T-helper 1 cell (primary cell): ENCODE measurements around the gene LACTBL1.

ENCODE experiments used
- DNase-seq, 5 donors: peaks; one replicate each; pipeline ENCODE4 v3.0.0-alpha.2; 2012 to 2020

Gene LACTBL1

DNA sequence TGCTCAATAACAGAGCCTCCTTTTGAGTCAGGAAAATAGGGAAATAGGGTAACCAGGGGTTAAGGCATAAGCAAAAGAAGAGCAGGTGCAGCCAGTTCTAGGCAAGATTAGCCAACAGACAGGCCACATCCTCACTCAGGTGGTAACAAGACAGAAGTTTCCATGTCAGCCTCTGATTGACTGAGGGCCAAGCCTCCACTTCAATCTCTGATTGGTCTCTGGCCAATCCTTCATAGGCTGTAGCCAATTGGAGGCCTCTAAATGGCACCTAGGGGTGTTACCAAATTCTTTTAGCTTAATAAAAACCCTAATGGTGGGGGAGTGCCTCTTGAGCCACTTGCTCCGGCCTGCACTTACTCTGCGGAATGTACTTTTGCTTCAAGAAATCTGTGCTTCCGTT lies 37.2 kb downstream of the LACTBL1 start:
- no peak for DNase-seq

DNA sequence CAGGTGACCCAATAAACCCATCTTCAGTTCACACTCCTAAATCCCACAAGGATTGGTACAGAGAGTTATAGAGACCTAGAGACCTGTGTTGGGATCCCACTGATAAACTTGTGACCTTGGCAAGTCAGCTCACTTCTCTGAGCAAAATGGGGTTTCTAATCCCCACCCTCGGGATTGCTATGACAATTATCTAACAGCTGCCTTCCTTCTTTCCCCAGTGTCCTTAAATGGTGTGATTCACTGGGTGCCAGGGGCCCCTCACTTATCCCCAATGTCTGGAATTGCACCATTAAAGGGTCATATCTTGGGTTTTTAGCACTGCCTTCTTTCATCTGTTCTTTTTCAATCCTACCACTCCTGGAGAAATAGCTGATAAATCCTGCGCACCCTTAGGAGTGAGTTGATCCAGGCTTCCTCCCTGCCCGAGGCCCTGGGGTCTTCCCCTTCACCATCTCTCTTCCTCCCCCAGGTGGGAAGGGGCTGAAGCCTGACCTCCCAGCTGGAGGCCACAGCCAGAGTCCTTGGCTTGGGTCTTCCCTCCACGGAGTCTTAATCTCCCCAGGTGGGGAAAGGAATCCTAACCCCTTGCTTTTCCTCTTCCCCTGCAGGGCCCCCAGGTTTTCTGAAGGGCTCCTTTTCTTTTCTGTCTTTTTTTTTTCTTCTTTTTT lies 39.7 kb downstream of the LACTBL1 start:
- DNase-seq, result no peak

DNA sequence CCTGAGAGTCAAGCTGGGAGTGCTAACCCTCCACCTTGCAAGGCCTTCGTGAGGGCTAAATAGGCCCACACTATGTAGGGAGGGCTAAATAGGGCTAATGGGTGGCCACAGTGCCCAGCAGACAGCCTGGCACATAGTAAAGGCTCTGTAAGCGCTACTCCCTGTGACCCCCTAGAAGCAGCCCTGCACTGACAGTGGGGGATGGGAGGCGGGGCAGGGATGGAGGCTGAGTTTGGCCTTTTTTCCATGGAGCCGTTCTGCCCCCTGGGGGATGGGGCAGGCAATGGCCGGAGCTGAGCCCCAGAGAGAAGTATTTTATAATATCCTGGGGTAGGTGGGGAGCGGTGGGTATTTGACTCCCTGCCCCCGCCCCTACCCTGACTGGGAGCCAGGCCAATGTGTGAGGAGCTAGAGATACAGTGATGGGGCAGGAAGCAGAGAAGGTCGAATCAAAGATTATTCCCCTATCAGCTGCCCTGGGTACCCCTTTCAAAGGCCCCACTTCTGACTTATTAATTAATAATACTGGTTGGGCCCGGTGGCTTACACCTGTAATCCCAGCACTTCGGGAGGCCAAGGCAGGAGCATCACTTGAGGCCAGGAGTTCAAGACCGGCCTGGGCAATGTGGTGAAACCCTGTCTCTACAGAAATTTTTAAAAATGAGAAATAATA lies 42.3 kb downstream of the LACTBL1 start:
- DNase-seq, result peak in 1 of 5 donors; percentile 0

DNA sequence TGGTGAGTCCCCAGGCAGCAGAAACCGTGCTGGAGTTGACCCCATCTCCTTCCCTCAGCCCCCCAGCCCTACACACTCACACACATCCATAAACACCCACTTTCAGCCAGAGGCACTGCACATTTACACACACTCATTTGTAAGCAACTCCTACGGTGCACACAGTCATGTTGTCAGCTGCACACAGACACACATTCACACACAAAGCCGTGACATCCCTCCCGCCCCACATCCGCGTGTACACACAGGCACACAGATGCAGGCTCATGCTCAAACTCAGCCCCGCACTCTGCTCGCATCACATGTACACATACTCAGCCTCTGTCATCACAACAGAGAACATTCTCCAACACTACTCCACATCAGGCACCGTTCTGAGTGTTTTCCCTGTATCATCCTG lies 47.6 kb downstream of the LACTBL1 start:
- DNase-seq, result no peak

DNA sequence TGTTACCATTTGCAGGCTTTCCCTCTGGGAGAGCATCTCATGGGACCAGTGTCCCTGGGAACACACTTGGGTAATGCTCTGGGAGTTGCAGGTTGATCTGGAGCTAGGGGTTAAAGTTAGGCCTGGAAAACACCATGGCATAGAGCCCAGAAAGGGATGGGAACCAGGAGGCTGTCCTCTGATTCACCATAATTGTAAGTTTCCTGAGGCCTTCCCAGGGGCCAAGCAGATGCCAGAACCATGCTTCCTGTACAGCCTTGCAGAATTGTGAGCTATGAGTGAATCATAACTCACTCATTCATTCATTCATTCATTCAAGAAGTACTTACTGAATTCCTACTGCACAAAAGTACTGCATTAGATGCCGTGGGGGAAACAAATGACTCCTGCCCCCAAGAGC lies 50.0 kb downstream of the LACTBL1 start:
- DNase-seq, result no peak

DNA sequence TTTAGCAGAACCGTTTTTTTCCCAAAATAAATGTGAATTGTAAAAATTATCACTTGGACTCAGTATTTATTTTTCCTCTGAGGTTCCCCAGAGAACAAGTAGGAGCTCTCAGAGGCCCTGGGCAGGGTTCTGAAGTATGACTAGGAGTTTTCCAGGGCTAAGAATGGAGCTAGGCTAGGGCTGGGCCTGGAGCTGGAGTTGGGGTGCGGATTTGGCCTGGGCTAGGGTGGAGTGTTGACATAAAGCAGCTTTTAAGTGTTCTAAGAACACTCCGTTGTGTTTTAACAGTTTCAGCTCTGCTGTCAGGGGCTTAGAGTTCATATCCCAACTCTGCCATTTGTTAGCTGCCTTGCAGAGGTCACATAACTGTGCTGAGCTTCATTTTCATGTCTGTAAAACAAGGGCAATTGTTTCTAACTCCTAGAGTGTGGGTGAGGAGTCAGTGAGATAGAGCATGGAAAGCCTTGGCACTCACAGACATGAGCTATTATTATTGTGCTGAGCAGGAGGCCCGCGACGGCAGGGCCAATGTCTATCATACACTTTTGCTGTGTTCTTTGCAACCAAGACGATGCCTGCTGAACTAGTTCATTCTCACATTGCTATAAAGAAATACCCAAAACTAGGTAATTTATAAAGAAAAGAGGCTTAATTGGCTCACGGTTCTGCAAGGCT lies 51.1 kb downstream of the LACTBL1 start:
- no peak for DNase-seq

DNA sequence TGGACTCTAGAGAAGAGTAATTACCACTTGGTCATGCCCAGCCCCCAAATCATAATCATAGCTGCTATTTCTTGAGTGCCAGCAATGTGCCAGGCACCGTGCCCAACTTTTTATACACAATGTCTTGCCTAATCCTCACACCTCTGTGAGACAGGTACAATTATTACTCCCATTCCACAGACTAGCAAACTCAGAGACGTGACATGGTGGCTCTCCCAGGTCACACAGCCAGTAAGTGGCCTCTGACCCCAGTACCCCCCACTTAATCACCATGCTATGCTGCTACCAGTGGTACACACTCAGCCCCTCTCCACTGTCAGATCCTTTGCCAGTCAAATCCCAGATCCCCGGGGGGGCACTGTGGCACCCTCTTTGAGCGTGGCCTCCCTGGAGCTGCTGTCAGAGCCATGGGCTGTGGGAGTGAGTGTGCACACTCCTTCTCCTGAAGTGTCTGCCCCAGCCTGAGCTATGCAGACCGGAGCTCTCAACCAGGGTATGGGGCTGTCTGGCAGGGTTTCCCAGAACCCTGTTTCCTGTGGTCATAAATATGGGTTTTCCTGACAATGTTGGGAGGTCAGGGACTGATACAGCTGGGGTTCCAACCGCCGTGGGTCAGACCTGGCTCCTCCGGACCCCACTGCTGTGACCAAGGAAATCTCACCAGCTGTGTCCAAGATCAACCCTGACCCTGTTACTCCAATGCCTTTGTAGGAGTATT lies 51.8 kb downstream of the LACTBL1 start:
- DNase-seq, result no peak

DNA sequence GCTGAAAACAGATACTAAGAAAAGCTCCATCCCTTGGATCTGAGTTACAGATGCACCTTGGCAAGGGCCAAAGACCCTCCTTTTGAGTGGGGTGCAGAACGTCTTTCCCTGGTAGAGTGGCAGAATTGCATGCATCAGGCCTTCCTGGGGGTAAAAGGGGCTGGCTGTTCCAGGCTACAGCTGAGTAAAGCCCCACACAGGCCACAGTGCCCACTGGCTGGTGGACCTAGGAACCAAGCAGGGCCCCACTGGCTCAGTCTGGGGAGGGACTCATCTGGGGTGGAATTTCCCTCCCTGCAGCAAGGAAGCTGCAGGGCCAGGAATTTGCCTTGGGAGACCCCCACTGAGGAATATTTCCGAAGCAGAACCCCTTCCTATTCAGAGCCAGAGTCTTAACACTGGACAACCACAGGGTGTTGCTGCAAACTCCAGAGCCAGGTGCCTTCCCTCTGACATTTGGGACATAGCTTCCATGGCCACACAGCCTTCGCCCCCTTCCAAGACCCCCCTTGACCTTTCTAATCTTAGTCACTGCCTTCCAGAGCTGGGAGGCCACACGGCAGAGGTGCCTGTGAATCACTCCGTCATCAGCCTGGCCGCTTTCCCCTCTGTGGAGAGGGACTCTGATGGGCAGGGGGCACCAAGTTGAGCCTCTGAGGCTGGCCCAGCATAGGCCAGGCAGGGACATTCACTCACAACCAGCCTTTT lies 52.5 kb downstream of the LACTBL1 start:
- DNase-seq, result no peak

DNA sequence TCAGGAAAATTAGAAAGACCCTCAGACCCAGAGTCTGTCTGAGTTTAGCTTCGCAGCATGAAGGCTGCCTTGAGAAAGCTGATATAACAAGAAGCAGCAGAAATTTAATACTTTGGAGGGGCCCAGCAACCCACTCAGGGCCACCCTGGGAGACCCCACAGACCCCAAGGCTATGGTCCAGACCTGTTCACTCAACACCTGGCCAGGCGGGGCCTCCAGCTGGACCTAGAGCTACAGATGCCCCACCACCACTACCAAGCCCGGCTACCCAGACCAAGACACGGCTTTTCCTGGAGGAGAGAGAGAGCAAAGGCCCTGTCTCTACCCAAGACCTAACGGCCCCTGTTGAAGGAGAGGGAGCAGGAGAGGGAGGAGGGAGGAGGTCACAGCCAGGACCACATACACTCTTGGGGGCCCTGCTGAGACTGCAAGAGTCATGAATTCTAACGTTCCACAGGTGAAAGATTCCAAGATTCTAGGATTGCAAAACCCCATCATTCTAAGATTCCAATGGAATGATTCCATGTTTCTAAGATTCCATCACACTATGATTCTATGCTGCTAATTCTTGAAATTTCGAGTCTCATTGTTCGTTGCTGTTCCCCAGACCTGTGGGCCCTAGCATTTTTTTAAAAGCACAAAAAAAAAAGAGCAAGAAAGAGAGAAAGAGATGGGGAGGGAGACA lies 53.2 kb downstream of the LACTBL1 start:
- DNase-seq, result no peak

DNA sequence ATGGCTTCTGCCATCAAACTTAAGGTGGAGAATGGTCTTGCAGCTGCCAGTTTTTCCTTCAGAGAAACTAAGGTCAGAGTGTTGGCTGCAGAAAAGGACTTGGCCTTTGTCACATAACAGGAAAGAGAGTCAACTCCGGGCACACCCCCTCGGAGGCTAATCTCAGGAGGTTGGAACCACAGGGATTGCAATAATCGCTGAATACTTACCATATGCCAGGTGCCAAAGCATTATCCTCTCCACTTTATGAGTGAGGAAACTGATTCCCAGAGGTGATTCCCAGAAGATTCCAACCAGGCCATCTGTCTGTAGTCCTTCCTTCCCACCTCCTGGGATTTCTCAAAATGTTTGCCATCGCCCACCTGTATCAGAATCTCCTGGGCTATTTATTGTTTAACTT lies 54.0 kb downstream of the LACTBL1 start:
- DNase-seq, result no peak

DNA sequence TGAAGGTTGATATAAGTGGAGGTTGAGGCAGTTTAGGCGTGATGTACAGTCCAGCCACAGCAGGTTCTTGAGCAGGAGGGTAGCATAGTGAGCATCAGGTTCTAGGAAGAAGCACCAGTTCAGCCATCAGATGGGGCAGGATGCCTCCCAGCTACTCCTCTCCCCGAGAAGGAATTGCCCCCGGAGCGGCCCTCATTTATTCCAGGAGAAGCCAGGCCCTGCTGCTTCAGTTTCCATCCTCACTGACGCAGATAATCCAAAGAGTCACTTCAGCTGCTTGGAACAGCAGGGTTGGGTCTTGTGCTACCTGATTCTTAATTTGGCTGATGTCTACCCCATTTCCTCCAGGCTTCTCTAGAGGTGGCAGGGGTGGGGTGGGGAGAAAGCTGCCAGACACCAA lies 54.7 kb downstream of the LACTBL1 start:
- DNase-seq, result no peak

DNA sequence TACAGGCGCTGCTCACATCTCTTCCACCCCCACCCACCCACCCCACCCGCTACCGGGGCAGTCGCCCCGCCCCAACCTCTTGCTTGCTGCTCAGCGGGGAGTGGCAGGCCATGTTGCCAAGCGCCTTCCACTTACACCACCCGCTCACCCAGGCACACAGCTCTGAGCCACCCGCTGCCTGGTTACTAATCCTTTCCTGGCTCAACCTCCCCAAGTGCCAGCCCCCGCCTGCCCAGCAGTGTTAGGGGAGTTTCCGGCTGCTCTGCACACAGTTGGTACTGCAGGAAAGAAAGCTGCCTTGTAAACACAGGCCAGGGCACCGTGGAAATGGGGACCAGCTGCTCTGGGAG lies 56.2 kb downstream of the LACTBL1 start:
- DNase-seq, result no peak

DNA sequence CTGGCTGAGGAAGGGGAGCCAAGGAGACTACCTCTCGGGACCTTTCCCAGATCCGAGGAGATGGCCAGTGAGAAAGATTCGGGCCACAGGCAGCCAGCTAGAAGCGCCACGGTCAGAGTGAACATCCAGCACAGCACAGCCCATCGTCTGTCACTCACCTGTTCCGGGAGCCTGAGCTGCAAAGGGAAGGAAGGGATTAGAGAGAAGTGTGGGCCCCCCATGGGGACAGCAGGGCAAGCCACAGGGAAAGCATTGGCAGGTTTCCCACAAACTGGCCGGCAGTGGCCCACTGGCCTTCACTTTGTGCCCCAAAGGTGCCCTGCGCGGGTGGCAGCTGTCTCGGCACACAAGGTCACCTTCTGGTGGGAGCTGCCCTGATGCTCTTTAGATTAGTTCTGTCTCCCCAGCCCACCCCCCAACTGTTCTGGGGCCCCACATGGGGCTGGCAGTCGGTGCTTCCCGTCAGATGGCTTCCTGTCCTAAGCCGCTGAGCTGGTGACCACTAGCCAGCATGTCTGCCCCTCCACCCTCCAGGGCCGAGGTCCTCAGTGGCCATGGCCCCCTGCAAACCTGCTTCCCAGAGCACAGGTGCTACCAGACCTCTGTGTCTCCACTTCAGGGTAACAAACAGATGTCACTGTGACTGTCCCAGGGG lies 56.7 kb downstream of the LACTBL1 start:
- DNase-seq, result no peak

DNA sequence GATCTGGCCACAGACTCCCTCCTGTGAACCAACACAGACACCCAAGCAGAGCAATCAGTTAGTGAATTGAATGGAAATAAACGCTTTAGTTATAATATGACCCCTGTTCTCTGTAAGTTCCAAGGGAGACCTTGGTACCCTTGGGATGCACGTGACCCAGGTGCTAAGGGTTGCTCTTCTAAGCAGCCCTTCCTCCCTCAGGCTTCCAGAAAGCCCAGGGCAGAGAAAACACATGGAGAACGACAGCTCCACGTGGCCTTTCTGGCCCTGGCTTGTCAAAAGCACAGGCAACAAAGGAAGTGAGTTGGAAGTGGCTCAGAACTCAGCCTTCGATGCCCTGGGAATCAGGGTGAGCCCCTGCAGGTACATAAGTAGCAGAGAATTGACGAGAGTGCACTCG lies 57.4 kb downstream of the LACTBL1 start:
- no peak for DNase-seq

DNA sequence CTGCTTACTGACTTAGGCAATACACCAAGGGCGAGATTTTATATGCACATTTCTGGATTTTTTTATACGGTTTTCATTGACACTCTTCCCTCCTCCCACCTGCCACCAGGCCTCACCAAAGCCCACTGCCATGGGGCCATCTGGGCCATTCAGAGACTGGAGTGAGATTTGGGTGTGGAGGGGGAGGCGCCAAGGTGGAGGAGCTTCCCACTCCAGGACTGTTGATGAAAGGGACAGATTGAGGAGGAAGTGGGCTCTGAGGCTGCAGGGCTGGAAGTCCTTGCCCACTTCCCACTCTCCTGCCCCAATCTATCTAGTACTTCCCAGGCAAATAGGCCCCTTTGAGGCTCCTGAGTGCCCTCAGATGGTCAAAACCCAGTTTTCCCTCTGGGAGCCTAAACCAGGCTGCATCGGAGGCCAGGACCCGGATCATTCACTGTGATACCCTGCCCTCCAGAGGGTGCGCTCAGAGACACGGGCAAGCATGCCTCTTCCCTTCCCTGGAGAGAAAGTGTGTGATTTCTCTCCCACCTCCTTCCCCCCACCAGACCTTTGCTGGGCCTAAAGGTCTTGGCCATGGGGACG lies 57.9 kb downstream of the LACTBL1 start:
- DNase-seq, result no peak

DNA sequence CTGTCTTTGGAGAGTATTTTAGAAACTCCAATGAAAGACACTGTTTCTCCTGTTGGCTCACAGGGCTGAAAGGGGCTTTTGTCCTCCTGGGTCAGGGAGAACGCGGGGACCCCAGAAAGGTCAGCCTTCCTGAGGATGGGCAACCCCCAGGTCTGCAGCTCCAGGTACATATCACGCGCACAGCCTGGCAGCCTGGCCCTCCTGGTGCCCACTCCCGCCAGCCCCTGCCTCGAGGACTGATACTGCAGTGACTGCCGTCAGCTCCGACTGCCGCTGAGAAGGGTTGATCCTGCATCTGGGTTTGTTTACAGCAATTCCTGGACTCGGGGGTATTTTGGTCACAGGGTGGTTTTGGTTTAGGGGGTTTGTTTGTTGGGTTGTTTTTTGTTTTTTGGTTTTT lies 58.5 kb downstream of the LACTBL1 start:
- DNase-seq, result no peak

DNA sequence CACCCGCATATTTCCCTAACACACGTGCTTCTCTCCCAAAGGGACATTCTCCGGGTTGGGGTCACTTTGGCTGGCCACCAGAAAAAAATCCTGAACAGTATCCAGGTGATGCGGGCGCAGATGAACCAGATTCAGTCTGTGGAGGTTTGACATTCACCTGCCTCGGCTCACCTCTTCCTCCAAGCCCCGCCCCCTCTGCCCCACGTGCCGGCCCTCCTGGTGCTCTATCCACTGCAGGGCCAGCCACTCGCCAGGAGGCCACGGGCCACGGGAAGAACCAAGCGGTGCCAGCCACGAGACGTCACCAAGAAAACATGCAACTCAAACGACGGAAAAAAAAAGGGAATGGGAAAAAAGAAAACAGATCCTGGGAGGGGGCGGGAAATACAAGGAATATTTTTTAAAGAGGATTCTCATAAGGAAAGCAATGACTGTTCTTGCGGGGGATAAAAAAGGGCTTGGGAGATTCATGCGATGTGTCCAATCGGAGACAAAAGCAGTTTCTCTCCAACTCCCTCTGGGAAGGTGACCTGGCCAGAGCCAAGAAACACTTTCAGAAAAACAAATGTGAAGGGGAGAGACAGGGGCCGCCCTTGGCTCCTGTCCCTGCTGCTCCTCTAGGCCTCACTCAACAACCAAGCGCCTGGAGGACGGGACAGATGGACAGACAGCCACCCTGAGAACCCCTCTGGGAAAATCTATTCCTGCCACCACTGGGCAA lies 59.1 kb downstream of the LACTBL1 start:
- no peak for DNase-seq

DNA sequence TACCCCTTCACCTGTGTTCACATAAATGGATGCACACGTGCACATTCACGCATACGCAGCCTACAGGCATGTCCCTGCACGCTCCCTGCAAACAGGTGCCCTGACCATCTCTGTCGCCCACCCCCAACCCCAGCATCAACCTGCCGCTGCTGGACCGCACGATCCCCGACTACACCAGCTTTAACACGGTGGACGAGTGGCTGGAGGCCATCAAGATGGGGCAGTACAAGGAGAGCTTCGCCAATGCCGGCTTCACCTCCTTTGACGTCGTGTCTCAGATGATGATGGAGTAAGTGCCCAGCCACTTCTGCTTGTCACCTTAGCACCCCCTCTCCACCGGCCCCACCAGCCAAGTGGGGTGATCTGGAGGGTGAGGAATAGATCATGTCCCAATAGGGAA lies 60.4 kb downstream of the LACTBL1 start:
- no peak for DNase-seq

DNA sequence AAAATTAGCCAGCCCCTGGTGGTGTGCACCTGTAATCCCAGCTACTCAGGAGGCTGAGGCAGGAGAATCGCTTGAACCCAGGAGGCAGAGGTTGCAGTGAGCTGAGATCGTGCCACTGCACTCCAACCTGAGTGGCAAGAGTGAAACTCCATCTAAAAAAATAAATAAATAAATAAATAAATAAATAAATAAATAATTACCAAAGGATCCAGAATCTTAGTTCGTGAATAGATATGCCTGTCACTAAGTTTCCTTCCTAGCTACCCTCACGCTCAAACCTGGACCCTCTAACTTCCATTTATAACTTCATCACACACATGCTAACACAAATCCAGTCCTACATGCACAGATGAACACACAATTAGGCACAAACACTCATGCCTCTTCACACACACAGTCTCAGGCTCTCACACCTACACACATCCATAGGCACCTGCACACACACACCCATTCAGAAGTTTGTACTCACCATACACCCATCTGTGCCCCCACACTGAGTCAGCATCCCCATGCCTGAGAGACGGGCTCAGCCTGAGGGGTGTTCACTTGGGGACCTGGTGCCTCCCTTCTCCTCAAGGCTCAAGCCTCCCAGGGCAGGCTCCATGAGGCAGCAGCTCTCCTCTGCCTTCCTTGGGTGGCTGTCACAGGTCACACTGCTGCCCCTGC lies 61.5 kb downstream of the LACTBL1 start:
- no peak for DNase-seq

DNA sequence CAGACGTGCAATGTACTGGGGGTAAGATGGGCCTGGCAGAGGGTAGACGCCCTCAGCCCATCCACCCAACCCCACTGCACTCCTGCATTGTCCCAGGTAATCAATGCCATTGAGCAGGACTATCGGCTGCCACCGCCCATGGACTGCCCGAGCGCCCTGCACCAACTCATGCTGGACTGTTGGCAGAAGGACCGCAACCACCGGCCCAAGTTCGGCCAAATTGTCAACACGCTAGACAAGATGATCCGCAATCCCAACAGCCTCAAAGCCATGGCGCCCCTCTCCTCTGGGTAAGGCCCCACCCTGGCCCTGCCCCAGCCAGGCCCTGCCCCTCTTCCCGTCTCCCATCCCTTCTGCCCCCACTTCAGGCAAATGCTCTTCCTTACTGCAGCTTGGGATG lies 62.4 kb downstream of the LACTBL1 start:
- no peak for DNase-seq
